GM23338 (cell line): Measurements from ENCODE around the gene NFILZ. TPM values are rescaled to one million over a fixed set of nuclear protein-coding genes. Genes with fewer than 3 reads are reported as not detected.
A peak's percentile ranks its signal among the peaks of the same experiment; 100 is the strongest.

ENCODE experiments used
- ATAC-seq: fragments of 200-7000 bp; cut with Tn5 transposase; 3 replicates; pipeline ENCODE4 v1.9.1; 2020
- DNase-seq: peaks from one replicate; pipeline ENCODE4 v3.0.0-alpha.2; 2015; ENCODE audit warnings: low spot score
- H2AFZ ChIP-seq: fragments of 200-600 bp; sonication (generic); 2 replicates; pipeline ENCODE4 v1.8.0; 2016; ENCODE audit warnings: antibody characterized with exemption, mild to moderate bottlenecking, moderate library complexity
- H3F3A ChIP-seq: fragments of 200-600 bp; sonication (generic); replicated peaks from 2 replicates; pipeline ENCODE4 v1.8.0; 2017; ENCODE audit warnings: antibody characterized with exemption, mixed run types, low read depth
- H3K27ac ChIP-seq: fragments of 200-600 bp; sonication (generic); 2 replicates; pipeline ENCODE4 v1.6.1; 2016; ENCODE audit warnings: low read depth
- H3K27me3 ChIP-seq: fragments of 200-600 bp; sonication (generic); 2 replicates; pipeline ENCODE4 v1.8.0; 2016; ENCODE audit warnings: mild to moderate bottlenecking, mixed run types, moderate library complexity; ENCODE audit not compliant: insufficient read depth
- H3K36me3 ChIP-seq: fragments of 200-600 bp; sonication (generic); 2 replicates; pipeline ENCODE4 v1.8.0; 2016; ENCODE audit warnings: mild to moderate bottlenecking; ENCODE audit not compliant: insufficient read depth
- H3K4me1 ChIP-seq: fragments of 200-600 bp; sonication (generic); 2 replicates; pipeline ENCODE4 v1.8.0; 2016; ENCODE audit warnings: mild to moderate bottlenecking, moderate library complexity; ENCODE audit not compliant: insufficient read depth
- H3K4me2 ChIP-seq: fragments of 200-600 bp; sonication (generic); 2 replicates; pipeline ENCODE4 v1.7.1; 2017; ENCODE audit warnings: mixed run types
- H3K4me3 ChIP-seq: fragments of 200-600 bp; sonication (generic); 2 replicates; pipeline ENCODE4 v1.6.1; 2016; ENCODE audit warnings: mixed run types
- H3K79me2 ChIP-seq: fragments of 200-600 bp; sonication (generic); replicated peaks from 2 replicates; pipeline ENCODE4 v1.8.0; 2017; ENCODE audit warnings: mild to moderate bottlenecking; ENCODE audit not compliant: insufficient read depth
- H3K9me2 ChIP-seq: fragments of 200-600 bp; sonication (generic); 2 replicates; pipeline ENCODE4 v1.8.0; 2017; ENCODE audit not compliant: insufficient read depth
- H4K20me1 ChIP-seq: fragments of 200-600 bp; sonication (generic); replicated peaks from 2 replicates; pipeline ENCODE4 v1.8.0; 2017; ENCODE audit warnings: mild to moderate bottlenecking; ENCODE audit not compliant: insufficient read depth
- H3K27ac Mint-ChIP-seq: 2 replicates; pipeline ENCODE4 v1.8.0; 2020; ENCODE audit warnings: inconsistent platforms, mild to moderate bottlenecking, moderate library complexity, mixed read lengths
- H3K27me3 Mint-ChIP-seq: 3 replicates; pipeline ENCODE4 v1.8.0; 2022; ENCODE audit warnings: low read depth, mild to moderate bottlenecking, moderate library complexity, mixed read lengths, inconsistent platforms; ENCODE audit not compliant: insufficient read depth, poor library complexity
- H3K36me3 Mint-ChIP-seq: 3 replicates; pipeline ENCODE4 v1.8.0; 2021; ENCODE audit warnings: low read depth, mild to moderate bottlenecking, inconsistent platforms, moderate library complexity, mixed read lengths
- H3K4me1 Mint-ChIP-seq: 3 replicates; pipeline ENCODE4 v1.8.0; 2020; ENCODE audit warnings: mild to moderate bottlenecking, inconsistent platforms, mixed read lengths
- H3K4me3 Mint-ChIP-seq: 3 replicates; pipeline ENCODE4 v1.8.0; 2021; ENCODE audit warnings: moderate library complexity, mild to moderate bottlenecking, inconsistent platforms, mixed read lengths
- H3K9me3 Mint-ChIP-seq: 3 replicates; pipeline ENCODE4 v1.8.0; 2020; ENCODE audit warnings: moderate library complexity, mild to moderate bottlenecking, inconsistent platforms, mixed read lengths
- CREB1 ChIP-seq: fragments of 250-450 bp; sonication (Bioruptor Pico); IDR thresholded peaks from 2 replicates; pipeline ENCODE4 v1.5.0; 2020; ENCODE audit warnings: low read depth, mild to moderate bottlenecking, moderate library complexity
- CTCF ChIP-seq, 2 experiments: fragments of 200-600 bp in 1 of 2; sonication (generic) in 1 of 2; conservative IDR thresholded peaks; 2 replicates each; pipeline versions ENCODE4 v1.5.1 to v1.6.1; 2016 to 2017; ENCODE audit warnings: antibody characterized with exemption in 2 of 2, low read depth in 2 of 2, mild to moderate bottlenecking in 2 of 2, moderate library complexity in 1 of 2
- ETS1 ChIP-seq: IDR thresholded peaks from 2 replicates; pipeline ENCODE4 v1.6.1; 2016; ENCODE audit warnings: antibody characterized with exemption
- EZH2 ChIP-seq: fragments of 200-600 bp; sonication (generic); IDR thresholded peaks from one replicate; pipeline ENCODE4 v1.8.0; 2017; ENCODE audit warnings: antibody characterized with exemption, mild to moderate bottlenecking, low read depth; ENCODE audit not compliant: unreplicated experiment
- EZH2phosphoT487 ChIP-seq: fragments of 200-600 bp; sonication (generic); IDR thresholded peaks from one replicate; pipeline ENCODE4 v1.8.1; 2018; ENCODE audit warnings: antibody characterized with exemption; ENCODE audit not compliant: unreplicated experiment
- JUNB ChIP-seq: IDR thresholded peaks from one replicate; pipeline ENCODE4 v1.6.1; 2016; ENCODE audit warnings: antibody characterized with exemption; ENCODE audit not compliant: unreplicated experiment
- NANOG ChIP-seq: IDR thresholded peaks from 2 replicates; pipeline ENCODE4 v1.6.1; 2016; ENCODE audit warnings: antibody characterized with exemption, borderline replicate concordance
- POLR2AphosphoS5 ChIP-seq: IDR thresholded peaks from 2 replicates; pipeline ENCODE4 v1.6.1; 2016; ENCODE audit warnings: antibody characterized with exemption, low read depth
- REST ChIP-seq: IDR thresholded peaks from one replicate; pipeline ENCODE4 v1.6.1; 2018; ENCODE audit warnings: antibody characterized with exemption; ENCODE audit not compliant: unreplicated experiment
- STAT1 ChIP-seq: IDR thresholded peaks from one replicate; pipeline ENCODE4 v1.6.1; 2016; ENCODE audit warnings: antibody characterized with exemption; ENCODE audit not compliant: unreplicated experiment
- ZNF114 ChIP-seq: fragments of 250-450 bp; sonication (Bioruptor Pico); IDR thresholded peaks from 2 replicates; pipeline ENCODE4 v1.5.0; 2020; ENCODE audit warnings: mild to moderate bottlenecking, moderate library complexity
- ZNF331 ChIP-seq: fragments of 250-450 bp; sonication (Bioruptor Pico); IDR thresholded peaks from 2 replicates; pipeline ENCODE4 v1.5.0; 2020; ENCODE audit warnings: low read depth, mild to moderate bottlenecking, moderate library complexity
- ZNF462 ChIP-seq: fragments of 250-450 bp; sonication (Bioruptor Pico); IDR thresholded peaks from 2 replicates; pipeline ENCODE4 v1.5.0; 2020; ENCODE audit warnings: mild to moderate bottlenecking, moderate library complexity
- polyA plus RNA-seq: library from polyadenylated mRNA; unstranded; fragments of >200 nt; fragmentation: Nextera tagmentation; extraction: Ambion mirVana; gene quantifications from 2 replicates; pipeline ENCODE4 v1.2.1, GENCODE V29; 2016
- total RNA-seq: library from RNA; depleted of rRNA; stranded (reverse); fragments of >200 nt; shearing (Covaris generic); gene quantifications from 2 replicates; pipeline ENCODE4 v1.2.3, GENCODE V29; 2014

NFILZ gene
- total and polyA plus RNA-seq, 2 experiments from 2014 or later: not detected

GRCh38 chr19:8631425-8631819, 989 bp downstream of the NFILZ start:
- Histone ChIP-seq H2AFZ (0 out of 2 replicates have a peak overlapping the region, but pooled peaks have one; percentile 28), H3K9me2 (no peaks in the 10 kb centered on the region), H3K4me2 (no peak overlapping the region), H3K79me2 (no peaks in the 10 kb centered on the region), H3K27me3 (no peaks in the 10 kb centered on the region), H3K36me3 (no peaks in the 10 kb centered on the region), H4K20me1 (no peaks in the 10 kb centered on the region), H3F3A (no peaks in the 10 kb centered on the region), H3K4me3 (no peak overlapping the region), H3K27ac (no peak overlapping the region), H3K4me1 (peaks cover 11% of the 10 kb centered on the region; the same call in 1 of the 2 replicates)
- Mint-ChIP-seq H3K4me3 (no peak overlapping the region), H3K27ac (no peak overlapping the region), H3K27me3 (peaks cover 7% of the 10 kb centered on the region), H3K9me3 (peaks cover 33% of the 10 kb centered on the region), H3K4me1 (peaks cover 4% of the 10 kb centered on the region; the same call in 2 of the 3 replicates), H3K36me3 (no peaks in the 10 kb centered on the region)
- TF ChIP-seq NANOG: no peak
- TF ChIP-seq POLR2AphosphoS5: no peak
- TF ChIP-seq EZH2phosphoT487: no peak
- TF ChIP-seq EZH2: no peak
- no peak for TF ChIP-seq ETS1
- no peak for TF ChIP-seq ZNF331
- no peak for TF ChIP-seq STAT1
- TF ChIP-seq REST: no peak
- no peak for TF ChIP-seq ZNF462 (CRISPR knock-in tag)
- no peak for TF ChIP-seq CREB1 (CRISPR knock-in tag)
- TF ChIP-seq JUNB: no peak
- no peak for TF ChIP-seq ZNF114 (CRISPR knock-in tag)
- no peak for TF ChIP-seq CTCF (conservative IDR thresholded peaks at IDR 0.05; ENCODE audit: low read depth in 2 of 2)
- DNase-seq (no peak), ATAC-seq (peak; percentile 70; the same call in 2 of the 3 replicates)
